Measurements from ENCODE around the gene COPZ2.

COPZ2 gene

GRCh38 chr17:47983492-47984223, 53.9 kb downstream of the COPZ2 start:
- DNase-seq (ENCODE audit: insufficient read length, low spot score) (no peak), FAIRE-seq (no peak)
- TF ChIP-seq POLR2A (IDR thresholded peaks at IDR 0.05; ENCODE audit: low read depth, low read length), result no peak

GRCh38 chr17:47982645-47983390, 54.8 kb downstream of the COPZ2 start:
- FAIRE-seq (no peak), DNase-seq (ENCODE audit: insufficient read length, low spot score) (no peak)
- TF ChIP-seq POLR2A (IDR thresholded peaks at IDR 0.05; ENCODE audit: low read depth, low read length), result no peak

- DNase-seq (ENCODE audit: insufficient read length, low spot score), result no peak
- TF ChIP-seq POLR2A (IDR thresholded peaks at IDR 0.05; ENCODE audit: low read depth, low read length), result no peak
- FAIRE-seq, result no peak
Observed at GRCh38 chr17:47982091-47982617, 55.4 kb downstream of the COPZ2 start.

- DNase-seq (ENCODE audit: insufficient read length, low spot score) (no peak), FAIRE-seq (no peak)
- no peak for TF ChIP-seq POLR2A (IDR thresholded peaks at IDR 0.05; ENCODE audit: low read depth, low read length)
Observed at GRCh38 chr17:47981462-47981861, 56.1 kb downstream of the COPZ2 start.

- no peak for TF ChIP-seq POLR2A (IDR thresholded peaks at IDR 0.05; ENCODE audit: low read depth, low read length)
- FAIRE-seq (no peak), DNase-seq (ENCODE audit: insufficient read length, low spot score) (no peak)
Observed at GRCh38 chr17:47980541-47980940, 57.1 kb downstream of the COPZ2 start.

- no peak for TF ChIP-seq POLR2A (IDR thresholded peaks at IDR 0.05; ENCODE audit: low read depth, low read length)
- DNase-seq (ENCODE audit: insufficient read length, low spot score) (peak; percentile 66), FAIRE-seq (no peak)
Observed at GRCh38 chr17:47978324-47978723, 59.3 kb downstream of the COPZ2 start.

Measured in H54 (cell line).